GM12892 (cell line): ENCODE data around the gene TOMM6.

Source experiments
- POLR2A ChIP-seq: IDR thresholded peaks from 2 replicates; pipeline ENCODE4 v1.6.1; 2011; ENCODE audit warnings: low read depth, low read length, control low read depth
- POLR2AphosphoS5 ChIP-seq: IDR thresholded peaks from 2 replicates; pipeline ENCODE4 v1.6.1; 2011; ENCODE audit warnings: low read depth, low read length, control low read depth

- TF ChIP-seq POLR2A (no peak), POLR2AphosphoS5 (no peak)
These were observed 2.6 kb downstream of the TOMM6 start for GRCh38 chr6:41790045-41790444.
